IMR-90 (cell line): Measurements from ENCODE around the gene TGFBRAP1. TPM values are rescaled to one million over a fixed set of nuclear protein-coding genes. Genes with fewer than 3 reads are reported as not detected.
"Not testable (repeated sequence)": the region's sequence is repeated elsewhere in the genome, so short reads cannot be mapped to it uniquely, and the experiment has no call there.

Experiments used
- ATAC-seq: fragments of 200-7000 bp; cut with Tn5 transposase; 2 replicates; pipeline ENCODE4 v1.9.1; 2020; ENCODE audit warnings: low read depth, mild to moderate bottlenecking, moderate library complexity
- BruUV-seq: library from RNA; stranded (reverse); fragments of 400-500 nt; replicated peaks from 2 replicates; lab custom pipeline; 2021; lab: Mats Ljungman, UMichigan
- CTCF ChIA-PET: fragments of 300-600 bp; formaldehyde crosslinking; extraction: SDS; loops from one replicate; lab custom pipeline; 2021; ENCODE audit warnings: antibody characterized with exemption; lab: Yijun Ruan, JAX
- POLR2A ChIA-PET: fragments of 300-600 bp; sonication (Branson Sonifier 250); formaldehyde crosslinking; loops from one replicate; lab custom pipeline; 2022; ENCODE audit warnings: antibody characterized with exemption; ENCODE audit not compliant: unreplicated experiment; lab: Charles Lee
- DNase-seq: peaks from one replicate; pipeline ENCODE4 v3.0.0; 2013
- H2AFZ ChIP-seq: replicated peaks from 2 replicates; pipeline ENCODE3; 2013; ENCODE audit warnings: low read length, mild to moderate bottlenecking; ENCODE audit not compliant: poor library complexity
- H2AK5ac ChIP-seq: 2 replicates; pipeline ENCODE4 v1.6.1; 2013; ENCODE audit warnings: low read depth, low read length, inconsistent platforms
- H2AK9ac ChIP-seq: replicated peaks from 2 replicates; pipeline ENCODE3; 2013; ENCODE audit warnings: mild to moderate bottlenecking, low read depth, low read length, moderate library complexity; ENCODE audit not compliant: poor library complexity
- H2BK120ac ChIP-seq: 2 replicates; pipeline ENCODE4 v1.6.1; 2013; ENCODE audit warnings: low read depth, low read length, inconsistent platforms
- H2BK15ac ChIP-seq: 3 replicates; pipeline ENCODE4 v1.6.1; 2013; ENCODE audit warnings: low read depth, low read length, inconsistent platforms
- H2BK20ac ChIP-seq: 2 replicates; pipeline ENCODE4 v1.6.1; 2013; ENCODE audit warnings: low read depth, mild to moderate bottlenecking, inconsistent platforms, low read length, moderate library complexity
- H2BK5ac ChIP-seq: 2 replicates; pipeline ENCODE4 v1.6.1; 2013; ENCODE audit warnings: mild to moderate bottlenecking, low read depth, low read length, inconsistent platforms; ENCODE audit not compliant: poor library complexity, severe bottlenecking
- H3K14ac ChIP-seq: replicated peaks from 2 replicates; pipeline ENCODE4 v1.6.1; 2013; ENCODE audit warnings: low read depth, low read length, inconsistent platforms
- H3K18ac ChIP-seq: 2 replicates; pipeline ENCODE4 v1.6.1; 2013; ENCODE audit warnings: low read depth, low read length, control low read depth
- H3K23ac ChIP-seq: 2 replicates; pipeline ENCODE4 v1.6.1; 2013; ENCODE audit warnings: low read depth, low read length, inconsistent platforms
- H3K27ac ChIP-seq: 2 replicates; pipeline ENCODE4 v1.5.1; 2013; ENCODE audit warnings: mild to moderate bottlenecking, control low read depth, low read length; ENCODE audit not compliant: insufficient read depth
- H3K27me3 ChIP-seq: 2 replicates; pipeline ENCODE4 v1.6.1; 2013; ENCODE audit warnings: low read length; ENCODE audit not compliant: control insufficient read depth, insufficient read depth
- H3K36me3 ChIP-seq: 2 replicates; pipeline ENCODE4 v1.6.1; 2013; ENCODE audit warnings: low read length, mixed read lengths; ENCODE audit not compliant: control insufficient read depth, insufficient read depth
- H3K4ac ChIP-seq: 2 replicates; pipeline ENCODE4 v1.6.1; 2013; ENCODE audit warnings: low read depth, low read length, inconsistent platforms
- H3K4me1 ChIP-seq: 2 replicates; pipeline ENCODE4 v1.6.1; 2013; ENCODE audit warnings: low read length, mixed read lengths; ENCODE audit not compliant: control insufficient read depth, insufficient read depth
- H3K4me2 ChIP-seq: 2 replicates; pipeline ENCODE4 v1.6.1; 2013; ENCODE audit warnings: low read depth, mild to moderate bottlenecking, control low read depth, low read length, moderate library complexity
- H3K4me3 ChIP-seq: 2 replicates; pipeline ENCODE4 v1.5.1; 2013; ENCODE audit warnings: low read depth, mild to moderate bottlenecking, control low read depth, low read length, moderate library complexity; ENCODE audit not compliant: insufficient read depth
- H3K56ac ChIP-seq: 2 replicates; pipeline ENCODE4 v1.6.1; 2013; ENCODE audit warnings: low read length, inconsistent platforms; ENCODE audit not compliant: insufficient read depth; ENCODE audit errors: extremely low read depth
- H3K79me1 ChIP-seq, 2 experiments: 2 replicates each; pipeline ENCODE4 v1.6.1; 2013; ENCODE audit warnings: low read length in 2 of 2, inconsistent platforms in 1 of 2, low read depth in 1 of 2
- H3K9ac ChIP-seq: 2 replicates; pipeline ENCODE4 v1.6.1; 2013; ENCODE audit warnings: low read depth, low read length, control low read depth
- H3K9me1 ChIP-seq: 2 replicates; pipeline ENCODE4 v1.6.1; 2013; ENCODE audit warnings: low read length, inconsistent platforms; ENCODE audit not compliant: insufficient read depth
- H3K9me3 ChIP-seq: 2 replicates; pipeline ENCODE4 v1.6.1; 2013; ENCODE audit warnings: low read length; ENCODE audit not compliant: control insufficient read depth, insufficient read depth
- H4K20me1 ChIP-seq: 2 replicates; pipeline ENCODE4 v1.6.1; 2013; ENCODE audit warnings: low read length, inconsistent platforms; ENCODE audit not compliant: insufficient read depth
- H4K5ac ChIP-seq: 2 replicates; pipeline ENCODE4 v1.6.1; 2013; ENCODE audit warnings: mild to moderate bottlenecking, low read depth, low read length, control low read depth
- H4K8ac ChIP-seq, 2 experiments: 2 replicates each; pipeline ENCODE4 v1.6.1; 2013; ENCODE audit warnings: low read depth in 2 of 2, low read length in 2 of 2, control low read depth in 1 of 2, inconsistent platforms in 1 of 2
- H4K91ac ChIP-seq: 2 replicates; pipeline ENCODE4 v1.6.1; 2013; ENCODE audit warnings: low read depth, low read length, inconsistent platforms; ENCODE audit not compliant: insufficient read depth
- BHLHE40 ChIP-seq: fragments of 150-350 bp; IDR thresholded peaks from 2 replicates; pipeline ENCODE4 v1.6.1; 2016; ENCODE audit warnings: mild to moderate bottlenecking, low read depth, low read length
- CHD1 ChIP-seq: IDR thresholded peaks from 2 replicates; pipeline ENCODE4 v1.6.1; 2012; ENCODE audit warnings: low read depth, low read length, improper control_type of control experiment
- ELK1 ChIP-seq: fragments of 150-350 bp; IDR thresholded peaks from 2 replicates; pipeline ENCODE4 v1.6.1; 2016; ENCODE audit warnings: low read depth, mild to moderate bottlenecking, low read length, moderate library complexity, borderline replicate concordance
- FOS ChIP-seq: fragments of 150-350 bp; IDR thresholded peaks from 2 replicates; pipeline ENCODE4 v1.6.1; 2016; ENCODE audit warnings: low read depth, low read length
- MAZ ChIP-seq: IDR thresholded peaks from 2 replicates; pipeline ENCODE4 v1.6.1; 2012; ENCODE audit warnings: low read depth, mild to moderate bottlenecking, low read length, improper control_type of control experiment, moderate library complexity, borderline replicate concordance
- MXI1 ChIP-seq: IDR thresholded peaks from 2 replicates; pipeline ENCODE4 v1.6.1; 2012; ENCODE audit warnings: low read depth, mild to moderate bottlenecking, low read length, moderate library complexity, borderline replicate concordance
- POLR2A ChIP-seq: IDR thresholded peaks from 2 replicates; pipeline ENCODE4 v1.6.1; 2012; ENCODE audit warnings: mild to moderate bottlenecking, low read depth, low read length
- RAD21 ChIP-seq: IDR thresholded peaks from 2 replicates; pipeline ENCODE4 v1.6.1; 2012; ENCODE audit warnings: low read length, improper control_type of control experiment
- SMC3 ChIP-seq: fragments of 150-350 bp; IDR thresholded peaks from 2 replicates; pipeline ENCODE4 v1.6.1; 2016; ENCODE audit warnings: low read depth, mild to moderate bottlenecking, antibody characterized with exemption, low read length, moderate library complexity
- WGBS, 2 experiments: methylation state at CpG; one replicate each; pipeline versions ENCODE4 v1.1.5 to v1.1.7; 2013; ENCODE audit warnings: missing lambda C conversion rate in 2 of 2; ENCODE audit not compliant: insufficient read length in 1 of 2; ENCODE audit errors: extremely low coverage in 2 of 2; 5-methylcytosine and 5-hydroxymethylcytosine counted together
- dilution Hi-C: fragments of 300-500 bp; cut with HindIII; formaldehyde crosslinking; loops from one replicate; pipeline ENCODE4 v1.14.3; 2018; ENCODE audit warnings: low sequenced_read_pairs; ENCODE audit not compliant: unreplicated experiment
- in situ Hi-C: fragments of 300-500 bp; cut with MboI; formaldehyde crosslinking; loops from 3 replicates; pipeline ENCODE4 v1.14.3; 2019; ENCODE audit warnings: low sequenced_read_pairs, inconsistent platforms, mixed read lengths
- intact Hi-C: fragments of 100-400 bp; cut with micrococcal nuclease; formaldehyde crosslinking; loops from 2 replicates; pipeline ENCODE4 v1.10.0; 2022
- polyA plus RNA-seq, 3 experiments: library from polyadenylated mRNA; depleted of rRNA; stranded (reverse); fragments of >200 nt; gene quantifications; 2 replicates each; pipeline ENCODE4 v1.2.3, GENCODE V29; 2012; ENCODE audit warnings: low replicate concordance in 1 of 3
- total RNA-seq: library from RNA; depleted of rRNA; stranded (reverse); fragments of >200 nt; gene quantifications from 2 replicates; pipeline ENCODE4 v1.2.3, GENCODE V29; 2012

The TGFBRAP1 gene
- total and polyA plus RNA-seq, 2 of the 4 experiments (the other 2 are of a cell fraction), result 7.2 to 10.4 TPM

- Histone ChIP-seq H3K4ac (no peak overlapping the region), H3K9ac (no peak overlapping the region), H3K79me1 (no peaks in the 10 kb centered on the region), H3K27me3 (peaks cover 8% of the 10 kb centered on the region; the same call in 1 of the 2 replicates), H3K4me2 (no peak overlapping the region), H4K91ac (no peak overlapping the region), H2BK5ac (no peak overlapping the region), H4K5ac (no peak overlapping the region), H2AFZ (no peak overlapping the region), H3K56ac (no peak overlapping the region), H3K4me3 (no peak overlapping the region), H3K27ac (no peak overlapping the region), H2BK20ac (no peak overlapping the region), H3K9me3 (no peaks in the 10 kb centered on the region), H3K14ac (no peak overlapping the region), H3K18ac (no peak overlapping the region), H2AK5ac (no peak overlapping the region), H2BK15ac (no peak overlapping the region), H3K9me1 (no peaks in the 10 kb centered on the region), H2BK120ac (no peak overlapping the region), H3K23ac (no peak overlapping the region), H3K36me3 (no peaks in the 10 kb centered on the region), H4K8ac (no peak overlapping the region), H4K20me1 (no peaks in the 10 kb centered on the region), H3K4me1 (no peaks in the 10 kb centered on the region), H2AK9ac (no peak overlapping the region)
- ATAC-seq, result no peak
- BruUV-seq, result no TSS peak
- TF ChIP-seq FOS (no peak), POLR2A (no peak), SMC3 (no peak), ELK1 (no peak), MXI1 (no peak), MAZ (no peak), CHD1 (no peak), RAD21 (no peak), BHLHE40 (no peak)
- CTCF ChIA-PET, result no interaction called here
- intact Hi-C loops, result no loop called here
- no peak for DNase-seq
- in situ Hi-C loops, result no loop called here
- WGBS, 2 experiments, result no CpG with 5 or more reads among the region's 2 CpGs
- POLR2A ChIA-PET, result no interaction called here
- dilution Hi-C loops, result no loop called here
These were observed 77.3 kb downstream of the TGFBRAP1 start for GRCh38 chr2:105252271-105252670.

- H4K8ac ChIP-seq, H3K14ac ChIP-seq, H2AK9ac ChIP-seq, H3K23ac ChIP-seq, H3K4me2 ChIP-seq, H3K4me1 ChIP-seq, H4K91ac ChIP-seq, H4K20me1 ChIP-seq, H3K36me3 ChIP-seq, H3K79me1 ChIP-seq, H4K5ac ChIP-seq, H3K27me3 ChIP-seq, H3K9ac ChIP-seq, H2BK120ac ChIP-seq, ATAC-seq, intact Hi-C loops, CTCF ChIA-PET, in situ Hi-C loops, H2BK20ac ChIP-seq, H3K9me1 ChIP-seq, dilution Hi-C loops, H3K9me3 ChIP-seq, H3K18ac ChIP-seq, BruUV-seq, H2BK5ac ChIP-seq, H3K27ac ChIP-seq, H3K4ac ChIP-seq, DNase-seq, H2AFZ ChIP-seq, H3K56ac ChIP-seq, H2BK15ac ChIP-seq, H3K4me3 ChIP-seq, H2AK5ac ChIP-seq, POLR2A ChIA-PET: not testable (repeated sequence)
- WGBS, 2 experiments, result 100% methylated on average over 1 of the region's 43 CpGs; no CpG with 5 or more reads in 1 of the 2 experiments
These were observed 78.4 kb downstream of the TGFBRAP1 start for GRCh38 chr2:105251016-105251648.
